Activated B cell treated with CpG ODN at 0.5 μM for 24 hours (primary cell): ENCODE data around the gene RAP1GAP2. TPM values are rescaled to one million over a fixed set of nuclear protein-coding genes. Genes with fewer than 3 reads are reported as not detected.

Experiments
- ATAC-seq: fragments of 200-7000 bp; cut with Tn5 transposase; one replicate; pipeline ENCODE4 v1.10.0; 2021; ENCODE audit warnings: low read depth, mild to moderate bottlenecking, moderate library complexity
- CTCF ChIA-PET: fragments of 350-600 bp; sonication (Branson Sonifier 250); formaldehyde crosslinking; loops from one replicate; lab custom pipeline; 2021; ENCODE audit warnings: antibody characterized with exemption; lab: Charles Lee
- POLR2A ChIA-PET: fragments of 350-600 bp; sonication (Branson Sonifier 250); formaldehyde crosslinking; loops from one replicate; lab custom pipeline; 2021; ENCODE audit warnings: antibody characterized with exemption; lab: Charles Lee
- DNase-seq: peaks from one replicate; pipeline ENCODE4 v3.0.0; 2022
- H3K27ac Mint-ChIP-seq: one replicate; pipeline ENCODE4 v1.8.0; 2020; ENCODE audit warnings: mixed read lengths
- H3K27me3 Mint-ChIP-seq: one replicate; pipeline ENCODE4 v1.8.0; 2021; ENCODE audit warnings: mixed read lengths
- H3K36me3 Mint-ChIP-seq: one replicate; pipeline ENCODE4 v1.8.0; 2021; ENCODE audit warnings: low read depth, mixed read lengths
- H3K4me1 Mint-ChIP-seq: one replicate; pipeline ENCODE4 v1.8.0; 2021; ENCODE audit warnings: mixed read lengths
- H3K4me3 Mint-ChIP-seq: one replicate; pipeline ENCODE4 v1.8.0; 2020; ENCODE audit warnings: mild to moderate bottlenecking, mixed read lengths
- H3K9me3 Mint-ChIP-seq: one replicate; pipeline ENCODE4 v1.8.0; 2020; ENCODE audit warnings: mixed read lengths
- CTCF ChIP-seq: fragments of 200-600 bp; IDR thresholded peaks from one replicate; pipeline ENCODE4 v1.8.0; 2022; ENCODE audit warnings: antibody characterized with exemption, mild to moderate bottlenecking
- intact Hi-C: fragments of 100-400 bp; cut with micrococcal nuclease; formaldehyde crosslinking; loops from one replicate; pipeline ENCODE4 v1.15.1; 2024
- total RNA-seq: library from RNA; stranded (reverse); gene quantifications from 2 replicates; pipeline ENCODE4 v1.2.3, GENCODE V29; 2022

RAP1GAP2 gene
- total RNA-seq, 1 donor from 2014 or later: 2.6 TPM

GRCh38 chr17:2797226-2797625 is 988 bp downstream of the RAP1GAP2 start:
- no peaks in the 10 kb centered on the region for H3K27me3 Mint-ChIP-seq
- H3K36me3 Mint-ChIP-seq: peaks cover 15% of the 10 kb centered on the region
- peak overlapping the region; percentile 72 for H3K4me3 Mint-ChIP-seq
- TF ChIP-seq CTCF: no peak
- DNase-seq (no peak), ATAC-seq (no peak)
- ChIA-PET CTCF (interaction anchor here (1.6 kb wide), 1 partner anchor 11 kb away, joined by 9 read pairs; no protein-coding TSS in a partner anchor), POLR2A (interaction anchor here (2.0 kb wide), 1 partner anchor 17 kb away, joined by 13 read pairs; no protein-coding TSS in a partner anchor)
- no peak overlapping the region for H3K27ac Mint-ChIP-seq
- peaks cover 69% of the 10 kb centered on the region for H3K4me1 Mint-ChIP-seq
- H3K9me3 Mint-ChIP-seq: no peaks in the 10 kb centered on the region
- intact Hi-C loops: no loop called here

- DNase-seq: no peak
- H3K36me3 Mint-ChIP-seq: peaks cover 18% of the 10 kb centered on the region
- TF ChIP-seq CTCF: no peak
- H3K4me1 Mint-ChIP-seq: peaks cover 65% of the 10 kb centered on the region
- H3K9me3 Mint-ChIP-seq: no peaks in the 10 kb centered on the region
- H3K27me3 Mint-ChIP-seq: no peaks in the 10 kb centered on the region
- peak overlapping the region; percentile 72 for H3K4me3 Mint-ChIP-seq
- ATAC-seq: no peak
- CTCF ChIA-PET: interaction anchor here (1.6 kb wide), 1 partner anchor 12 kb away, joined by 9 read pairs; no protein-coding TSS in a partner anchor
- POLR2A ChIA-PET: interaction anchor here (2.0 kb wide), 1 partner anchor 17 kb away, joined by 13 read pairs; no protein-coding TSS in a partner anchor
- intact Hi-C loops: no loop called here
- peak overlapping the region; percentile 26 for H3K27ac Mint-ChIP-seq
These were observed 1.4 kb downstream of the RAP1GAP2 start for GRCh38 chr17:2797637-2798036.

- intact Hi-C loops: no loop called here
- POLR2A ChIA-PET: no interaction called here
- H3K9me3 Mint-ChIP-seq: no peaks in the 10 kb centered on the region
- H3K36me3 Mint-ChIP-seq: peaks cover 23% of the 10 kb centered on the region
- H3K4me3 Mint-ChIP-seq: no peak overlapping the region
- TF ChIP-seq CTCF: no peak
- CTCF ChIA-PET: interaction anchor here (1.6 kb wide), 1 partner anchor 12 kb away, joined by 9 read pairs; no protein-coding TSS in a partner anchor
- H3K27ac Mint-ChIP-seq: peak overlapping the region; percentile 26
- peaks cover 59% of the 10 kb centered on the region for H3K4me1 Mint-ChIP-seq
- no peak for DNase-seq
- no peaks in the 10 kb centered on the region for H3K27me3 Mint-ChIP-seq
- ATAC-seq: no peak
These were observed 1.9 kb downstream of the RAP1GAP2 start for GRCh38 chr17:2798188-2798587.

GRCh38 chr17:2798678-2799077 is 2.4 kb downstream of the RAP1GAP2 start:
- H3K27ac Mint-ChIP-seq: no peak overlapping the region
- ATAC-seq: no peak
- ChIA-PET POLR2A (no interaction called here), CTCF (no interaction called here)
- H3K4me1 Mint-ChIP-seq: peaks cover 54% of the 10 kb centered on the region
- H3K4me3 Mint-ChIP-seq: no peak overlapping the region
- intact Hi-C loops: no loop called here
- H3K9me3 Mint-ChIP-seq: no peaks in the 10 kb centered on the region
- peaks cover 27% of the 10 kb centered on the region for H3K36me3 Mint-ChIP-seq
- H3K27me3 Mint-ChIP-seq: no peaks in the 10 kb centered on the region
- no peak for TF ChIP-seq CTCF
- DNase-seq: no peak

- H3K27me3 Mint-ChIP-seq: no peaks in the 10 kb centered on the region
- peaks cover 45% of the 10 kb centered on the region for H3K4me1 Mint-ChIP-seq
- CTCF ChIA-PET: no interaction called here
- ATAC-seq: no peak
- POLR2A ChIA-PET: no interaction called here
- DNase-seq: no peak
- no peaks in the 10 kb centered on the region for H3K9me3 Mint-ChIP-seq
- no peak overlapping the region for H3K4me3 Mint-ChIP-seq
- no peak overlapping the region for H3K27ac Mint-ChIP-seq
- no peak for TF ChIP-seq CTCF
- H3K36me3 Mint-ChIP-seq: peaks cover 32% of the 10 kb centered on the region
- intact Hi-C loops: no loop called here
These were observed 3.4 kb downstream of the RAP1GAP2 start for GRCh38 chr17:2799653-2800052.
